Measurements from ENCODE around the gene HBZ. TPM values are rescaled to one million over a fixed set of nuclear protein-coding genes. Genes with fewer than 3 reads are reported as not detected.
"Not testable (repeated sequence)": the region's sequence is repeated elsewhere in the genome, so short reads cannot be mapped to it uniquely, and the experiment has no call there.

HBZ gene
- total RNA-seq, 1 donor from 2014 or later = not detected

- no peak for DNase-seq (ENCODE audit: low spot score)
These were observed 18.7 kb upstream of the HBZ start for GRCh38 chr16:133716-134115.

GRCh38 chr16:138049-138417 lies 14.4 kb upstream of the HBZ start:
- no peak for DNase-seq (ENCODE audit: low spot score)

- DNase-seq (ENCODE audit: low spot score) = no peak
These were observed 12.1 kb upstream of the HBZ start for GRCh38 chr16:140175-140857.

GRCh38 chr16:142405-142967 lies 10.0 kb upstream of the HBZ start:
- no peak for DNase-seq (ENCODE audit: low spot score)

GRCh38 chr16:143047-143446 lies 9.4 kb upstream of the HBZ start:
- no peak for DNase-seq (ENCODE audit: low spot score)

- DNase-seq (ENCODE audit: low spot score) = no peak
These were observed 9.0 kb upstream of the HBZ start for GRCh38 chr16:143456-143855.

GRCh38 chr16:144797-145252 lies 7.6 kb upstream of the HBZ start:
- DNase-seq (ENCODE audit: low spot score) = no peak

- DNase-seq (ENCODE audit: low spot score) = no peak
These were observed 5.8 kb upstream of the HBZ start for GRCh38 chr16:146646-147045.

GRCh38 chr16:149024-149660 lies 3.3 kb upstream of the HBZ start:
- no peak for DNase-seq (ENCODE audit: low spot score)

GRCh38 chr16:153129-153521 lies 681 bp downstream of the HBZ start:
- DNase-seq (ENCODE audit: low spot score) = not testable (repeated sequence)

- not testable (repeated sequence) for DNase-seq (ENCODE audit: low spot score)
These were observed 1.2 kb downstream of the HBZ start for GRCh38 chr16:153550-154216.

GRCh38 chr16:154217-155030 lies 2.0 kb downstream of the HBZ start:
- no peak for DNase-seq (ENCODE audit: low spot score)

GRCh38 chr16:155031-155398 lies 2.6 kb downstream of the HBZ start:
- DNase-seq (ENCODE audit: low spot score) = no peak

GRCh38 chr16:159136-159849 lies 6.8 kb downstream of the HBZ start:
- DNase-seq (ENCODE audit: low spot score) = no peak

- not testable (repeated sequence) for DNase-seq (ENCODE audit: low spot score)
These were observed 7.8 kb downstream of the HBZ start for GRCh38 chr16:160242-160641.

- no peak for DNase-seq (ENCODE audit: low spot score)
These were observed 8.3 kb downstream of the HBZ start for GRCh38 chr16:160691-161190.

- DNase-seq (ENCODE audit: low spot score) = no peak
These were observed 10.0 kb downstream of the HBZ start for GRCh38 chr16:162271-162991.

- DNase-seq (ENCODE audit: low spot score) = not testable (repeated sequence)
These were observed 10.7 kb downstream of the HBZ start for GRCh38 chr16:163139-163538.

GRCh38 chr16:163696-164095 lies 11.3 kb downstream of the HBZ start:
- not testable (repeated sequence) for DNase-seq (ENCODE audit: low spot score)

All from mesenteric fat pad (tissue), 1 donor.